OCI-LY7 (cell line): ENCODE data around the gene SEC14L2. TPM values are rescaled to one million over a fixed set of nuclear protein-coding genes. Genes with fewer than 3 reads are reported as not detected.

Experiments
- BruUV-seq: library from RNA; stranded (reverse); fragments of 400-500 nt; replicated peaks from 2 replicates; lab custom pipeline; 2021; lab: Mats Ljungman, UMichigan
- CTCF ChIA-PET: fragments of 300-600 bp; sonication (Branson Sonifier 250); formaldehyde crosslinking; loops from one replicate; lab custom pipeline; 2022; ENCODE audit warnings: antibody characterized with exemption; ENCODE audit not compliant: unreplicated experiment; lab: Charles Lee
- POLR2A ChIA-PET: fragments of 300-600 bp; sonication (Branson Sonifier 250); formaldehyde crosslinking; loops from one replicate; lab custom pipeline; 2022; ENCODE audit warnings: antibody characterized with exemption; lab: Charles Lee
- DNase-seq: peaks from one replicate; pipeline ENCODE4 v3.0.0-alpha.2; 2015; ENCODE audit warnings: low spot score
- H2AFZ ChIP-seq: fragments of 200-600 bp; sonication (generic), shearing (Covaris generic); 2 replicates; pipeline ENCODE4 v1.6.1; 2014; ENCODE audit warnings: mild to moderate bottlenecking, antibody characterized with exemption, low read length, moderate library complexity
- H3K27ac ChIP-seq: fragments of 200-600 bp; sonication (generic); 2 replicates; pipeline ENCODE4 v1.5.1; 2014; ENCODE audit warnings: mixed run types, low read depth, mild to moderate bottlenecking, moderate library complexity, low read length, inconsistent platforms; ENCODE audit not compliant: poor library complexity, severe bottlenecking
- H3K36me3 ChIP-seq: fragments of 200-600 bp; sonication (generic); 2 replicates; pipeline ENCODE4 v1.6.1; 2014; ENCODE audit warnings: mild to moderate bottlenecking, antibody characterized with exemption, low read length, moderate library complexity, mixed read lengths; ENCODE audit not compliant: insufficient read depth
- H3K4me1 ChIP-seq: fragments of 200-600 bp; sonication (generic); 2 replicates; pipeline ENCODE4 v1.5.1; 2014; ENCODE audit warnings: mild to moderate bottlenecking, low read length; ENCODE audit not compliant: insufficient read depth, poor library complexity, severe bottlenecking
- H3K4me2 ChIP-seq: fragments of 200-600 bp; sonication (generic); 2 replicates; pipeline ENCODE4 v1.6.1; 2014; ENCODE audit warnings: mild to moderate bottlenecking, low read length
- H3K4me3 ChIP-seq: fragments of 200-600 bp; sonication (generic); 2 replicates; pipeline ENCODE4 v1.5.1; 2014; ENCODE audit warnings: mild to moderate bottlenecking, low read depth, low read length; ENCODE audit not compliant: poor library complexity, severe bottlenecking
- H3K79me2 ChIP-seq: fragments of 200-600 bp; sonication (generic); 2 replicates; pipeline ENCODE4 v1.6.1; 2016; ENCODE audit warnings: low read depth, mild to moderate bottlenecking, low read length, moderate library complexity, mixed read lengths; ENCODE audit not compliant: insufficient read depth
- H3K9me2 ChIP-seq: fragments of 200-600 bp; sonication (generic); 2 replicates; pipeline ENCODE4 v1.6.1; 2016; ENCODE audit warnings: mild to moderate bottlenecking, low read length, mixed read lengths; ENCODE audit not compliant: insufficient read depth
- H3K9me3 ChIP-seq: fragments of 200-600 bp; sonication (generic); 2 replicates; pipeline ENCODE4 v1.6.1; 2014; ENCODE audit warnings: mild to moderate bottlenecking, mixed run types, low read length, mixed read lengths
- H4K20me1 ChIP-seq: fragments of 200-600 bp; sonication (generic); 2 replicates; pipeline ENCODE4 v1.6.1; 2014; ENCODE audit warnings: mild to moderate bottlenecking, antibody characterized with exemption, low read length, moderate library complexity, mixed read lengths; ENCODE audit not compliant: insufficient read depth
- CTCF ChIP-seq: fragments of 200-600 bp; sonication (generic); conservative IDR thresholded peaks from 2 replicates; pipeline ENCODE4 v1.5.1; 2014; ENCODE audit warnings: mild to moderate bottlenecking, antibody characterized with exemption, low read length, moderate library complexity, mixed read lengths
- EZH2phosphoT487 ChIP-seq: fragments of 200-600 bp; sonication (generic); IDR thresholded peaks from 2 replicates; pipeline ENCODE4 v1.6.1; 2018; ENCODE audit warnings: low read depth, borderline replicate concordance, mild to moderate bottlenecking, mixed run types, antibody characterized with exemption, low read length, moderate library complexity, mixed read lengths
- intact Hi-C: fragments of 100-400 bp; cut with micrococcal nuclease; formaldehyde crosslinking; loops from one replicate; pipeline ENCODE4 v1.10.0; 2022; ENCODE audit not compliant: unreplicated experiment
- total RNA-seq, 2 experiments: library from RNA; depleted of rRNA in 1 of 2; stranded (reverse); fragments of >200 nt in 1 of 2; shearing (Covaris generic) in 1 of 2; gene quantifications; 2 replicates each; pipeline ENCODE4 v1.2.3, GENCODE V29; 2014 to 2022

Gene SEC14L2
- total RNA-seq, 2 experiments from 2014 or later = 0.11 to 0.22 TPM

GRCh38 chr22:30432096-30432495, 35.3 kb downstream of the SEC14L2 start:
- Histone ChIP-seq H3K4me2 (no peak overlapping the region), H4K20me1 (no peaks in the 10 kb centered on the region), H3K27ac (no peak overlapping the region), H3K9me2 (no peaks in the 10 kb centered on the region), H3K9me3 (no peaks in the 10 kb centered on the region), H3K36me3 (peaks cover 45% of the 10 kb centered on the region), H3K79me2 (peaks cover 4% of the 10 kb centered on the region; the same call in 1 of the 2 replicates), H3K4me1 (peaks cover 25% of the 10 kb centered on the region), H2AFZ (no peak overlapping the region), H3K4me3 (no peak overlapping the region)
- TF ChIP-seq EZH2phosphoT487 (no peak), CTCF (no peak)
- no peak for DNase-seq
- intact Hi-C loops = no loop called here
- BruUV-seq = no TSS peak
- ChIA-PET CTCF (interaction anchor here (0.6 to 1.3 kb wide), 2 partner anchors 8 to 129 kb away, joined by 3 to 5 read pairs; no protein-coding TSS in a partner anchor), POLR2A (interaction anchor here (6.6 kb wide), 1 partner anchor 8 kb away, joined by 48 read pairs; the partner anchor contains the start of gene MTFP1)

- Histone ChIP-seq H3K4me1 (peaks cover 25% of the 10 kb centered on the region), H3K79me2 (no peaks in the 10 kb centered on the region), H3K4me3 (no peak overlapping the region), H2AFZ (no peak overlapping the region), H3K27ac (no peak overlapping the region), H3K36me3 (peaks cover 40% of the 10 kb centered on the region), H4K20me1 (no peaks in the 10 kb centered on the region), H3K4me2 (no peak overlapping the region), H3K9me2 (no peaks in the 10 kb centered on the region), H3K9me3 (no peaks in the 10 kb centered on the region)
- TF ChIP-seq CTCF = no peak
- no peak for TF ChIP-seq EZH2phosphoT487
- ChIA-PET CTCF (interaction anchor here (0.6 to 1.3 kb wide), 2 partner anchors 9 to 130 kb away, joined by 3 to 5 read pairs; no protein-coding TSS in a partner anchor), POLR2A (interaction anchor here (6.6 kb wide), 1 partner anchor 8 kb away, joined by 48 read pairs; the partner anchor contains the start of gene MTFP1)
- no TSS peak for BruUV-seq
- intact Hi-C loops = no loop called here
- DNase-seq = no peak
These were observed 35.7 kb downstream of the SEC14L2 start for GRCh38 chr22:30432520-30432919.

- TF ChIP-seq CTCF = no peak
- TF ChIP-seq EZH2phosphoT487 = no peak
- H3K79me2 ChIP-seq = no peaks in the 10 kb centered on the region
- H4K20me1 ChIP-seq = no peaks in the 10 kb centered on the region
- H2AFZ ChIP-seq = no peak overlapping the region
- no peak overlapping the region for H3K4me3 ChIP-seq
- H3K9me2 ChIP-seq = no peaks in the 10 kb centered on the region
- ChIA-PET CTCF (interaction anchor here (1.3 kb wide), 1 partner anchor 9 kb away, joined by 5 read pairs; no protein-coding TSS in a partner anchor), POLR2A (interaction anchor here (0.6 to 6.6 kb wide), 2 partner anchors 9 to 25 kb away, joined by 3 to 48 read pairs; partner anchors contain the start of gene MTFP1)
- no TSS peak for BruUV-seq
- peaks cover 25% of the 10 kb centered on the region for H3K4me1 ChIP-seq
- no peak overlapping the region for H3K4me2 ChIP-seq
- no peak for DNase-seq
- intact Hi-C loops = no loop called here
- H3K9me3 ChIP-seq = no peaks in the 10 kb centered on the region
- H3K36me3 ChIP-seq = peaks cover 33% of the 10 kb centered on the region
- no peak overlapping the region for H3K27ac ChIP-seq
These were observed 36.4 kb downstream of the SEC14L2 start for GRCh38 chr22:30433227-30433626.
